Mesendoderm (in vitro differentiated cells): Measurements from ENCODE around the gene C15orf62.
A peak's percentile ranks its signal among the peaks of the same experiment; 100 is the strongest.

ENCODE experiments used
- DNase-seq: peaks from one replicate; pipeline ENCODE4 v3.0.0; 2013
- H2AK5ac ChIP-seq: 2 replicates; pipeline ENCODE4 v1.6.1; 2013; ENCODE audit warnings: low read length, inconsistent platforms
- H2BK120ac ChIP-seq: 2 replicates; pipeline ENCODE4 v1.6.1; 2013; ENCODE audit warnings: low read depth, mild to moderate bottlenecking, low read length, moderate library complexity, mixed read lengths
- H2BK15ac ChIP-seq: replicated peaks from 2 replicates; pipeline ENCODE4 v1.6.1; 2013; ENCODE audit warnings: low read depth, mild to moderate bottlenecking, moderate library complexity
- H2BK5ac ChIP-seq: 2 replicates; pipeline ENCODE4 v1.6.1; 2013; ENCODE audit warnings: low read length, inconsistent platforms
- H3K18ac ChIP-seq: 2 replicates; pipeline ENCODE4 v1.6.1; 2013; ENCODE audit warnings: mild to moderate bottlenecking, low read length, mixed read lengths
- H3K23ac ChIP-seq: one replicate; pipeline ENCODE4 v1.6.1; 2013; ENCODE audit warnings: low read length
- H3K27ac ChIP-seq: 2 replicates; pipeline ENCODE4 v1.5.1; 2013; ENCODE audit warnings: low read depth, mild to moderate bottlenecking, inconsistent platforms, low read length, moderate library complexity
- H3K27me3 ChIP-seq: 2 replicates; pipeline ENCODE4 v1.6.1; 2013; ENCODE audit warnings: low read length, control low read depth, mild to moderate bottlenecking, inconsistent platforms; ENCODE audit not compliant: insufficient read depth, poor library complexity
- H3K36me3 ChIP-seq: 2 replicates; pipeline ENCODE4 v1.6.1; 2013; ENCODE audit warnings: low read length, inconsistent platforms; ENCODE audit not compliant: control insufficient read depth, insufficient read depth
- H3K4ac ChIP-seq: one replicate; pipeline ENCODE4 v1.6.1; 2013; ENCODE audit warnings: low read depth, mild to moderate bottlenecking, low read length, moderate library complexity
- H3K4me1 ChIP-seq: 2 replicates; pipeline ENCODE4 v1.6.1; 2013; ENCODE audit warnings: low read depth, low read length, inconsistent platforms; ENCODE audit not compliant: control insufficient read depth
- H3K4me2 ChIP-seq: 2 replicates; pipeline ENCODE4 v1.6.1; 2013; ENCODE audit warnings: low read length
- H3K4me3 ChIP-seq: 2 replicates; pipeline ENCODE4 v1.5.1; 2013; ENCODE audit warnings: mild to moderate bottlenecking, low read length
- H3K56ac ChIP-seq: one replicate; pipeline ENCODE4 v1.6.1; 2013; ENCODE audit warnings: low read length
- H3K79me1 ChIP-seq: 2 replicates; pipeline ENCODE4 v1.6.1; 2013; ENCODE audit warnings: low read length, inconsistent platforms
- H3K79me2 ChIP-seq: 2 replicates; pipeline ENCODE4 v1.6.1; 2013; ENCODE audit warnings: mild to moderate bottlenecking, low read length; ENCODE audit not compliant: control insufficient read depth, insufficient read depth
- H3K9ac ChIP-seq: 2 replicates; pipeline ENCODE4 v1.6.1; 2013; ENCODE audit warnings: low read length, inconsistent platforms
- H4K5ac ChIP-seq: one replicate; pipeline ENCODE4 v1.6.1; 2013; ENCODE audit warnings: low read length
- H4K8ac ChIP-seq: one replicate; pipeline ENCODE4 v1.6.1; 2013; ENCODE audit warnings: low read depth, mild to moderate bottlenecking, control low read depth, low read length, moderate library complexity
- WGBS: extraction: QIAGEN DNeasy Blood & Tissue Kit; methylation state at CpG from one replicate; pipeline ENCODE4 v1.1.7; 2013; ENCODE audit warnings: low lambda C conversion rate, missing lambda C conversion rate; ENCODE audit not compliant: insufficient coverage; ENCODE audit errors: extremely low coverage; 5-methylcytosine and 5-hydroxymethylcytosine counted together

C15orf62 gene

DNA sequence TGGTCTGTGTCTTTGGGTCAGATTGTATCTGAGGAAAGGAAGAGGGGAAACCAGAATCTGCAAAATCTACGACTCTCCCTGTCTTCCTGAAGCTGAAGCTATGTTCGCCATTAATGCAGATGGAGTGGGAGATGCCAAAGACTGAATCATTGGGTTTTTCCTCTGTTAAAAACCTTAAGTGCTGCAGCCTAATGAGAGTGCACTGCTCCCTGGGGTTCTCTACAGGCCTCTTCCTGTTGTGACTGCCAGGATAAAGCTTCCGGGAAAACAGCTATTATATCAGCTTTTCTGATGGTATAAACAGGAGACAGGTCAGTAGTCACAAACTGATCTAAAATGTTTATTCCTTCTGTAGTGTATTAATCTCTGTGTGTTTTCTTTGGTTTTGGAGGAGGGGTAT lies 38.7 kb upstream of the C15orf62 start:
- Histone ChIP-seq H2BK15ac (no peak overlapping the region), H3K4me3 (no peak overlapping the region), H3K27me3 (no peaks in the 10 kb centered on the region), H3K4ac (no peak overlapping the region), H3K27ac (no peak overlapping the region), H2BK5ac (no peak overlapping the region), H3K18ac (no peak overlapping the region), H2AK5ac (no peak overlapping the region), H3K4me2 (no peak overlapping the region), H3K56ac (no peak overlapping the region), H3K23ac (no peak overlapping the region), H3K79me1 (no peaks in the 10 kb centered on the region), H3K36me3 (peaks cover 3% of the 10 kb centered on the region), H4K5ac (no peak overlapping the region), H3K79me2 (no peaks in the 10 kb centered on the region), H4K8ac (no peak overlapping the region), H3K4me1 (no peaks in the 10 kb centered on the region), H3K9ac (no peak overlapping the region), H2BK120ac (no peak overlapping the region)
- DNase-seq = peak; percentile 55
- WGBS = no CpG with 5 or more reads among the region's 3 CpGs

GRCh38 chr15:40736575-40736974 lies 33.2 kb upstream of the C15orf62 start:
- peaks cover 1% of the 10 kb centered on the region for H3K36me3 ChIP-seq
- no peak overlapping the region for H3K27ac ChIP-seq
- no peak overlapping the region for H2BK15ac ChIP-seq
- no peak overlapping the region for H4K8ac ChIP-seq
- H3K56ac ChIP-seq = no peak overlapping the region
- no peaks in the 10 kb centered on the region for H3K27me3 ChIP-seq
- no peak overlapping the region for H3K4ac ChIP-seq
- no CpG with 5 or more reads among the region's 4 CpGs for WGBS
- H2BK5ac ChIP-seq = no peak overlapping the region
- no peak overlapping the region for H3K4me2 ChIP-seq
- H3K79me1 ChIP-seq = no peaks in the 10 kb centered on the region
- H3K18ac ChIP-seq = no peak overlapping the region
- no peak overlapping the region for H2AK5ac ChIP-seq
- H4K5ac ChIP-seq = no peak overlapping the region
- no peaks in the 10 kb centered on the region for H3K79me2 ChIP-seq
- no peak overlapping the region for H3K23ac ChIP-seq
- H3K4me3 ChIP-seq = no peak overlapping the region
- DNase-seq = no peak
- no peaks in the 10 kb centered on the region for H3K4me1 ChIP-seq
- no peak overlapping the region for H2BK120ac ChIP-seq
- no peak overlapping the region for H3K9ac ChIP-seq

DNA sequence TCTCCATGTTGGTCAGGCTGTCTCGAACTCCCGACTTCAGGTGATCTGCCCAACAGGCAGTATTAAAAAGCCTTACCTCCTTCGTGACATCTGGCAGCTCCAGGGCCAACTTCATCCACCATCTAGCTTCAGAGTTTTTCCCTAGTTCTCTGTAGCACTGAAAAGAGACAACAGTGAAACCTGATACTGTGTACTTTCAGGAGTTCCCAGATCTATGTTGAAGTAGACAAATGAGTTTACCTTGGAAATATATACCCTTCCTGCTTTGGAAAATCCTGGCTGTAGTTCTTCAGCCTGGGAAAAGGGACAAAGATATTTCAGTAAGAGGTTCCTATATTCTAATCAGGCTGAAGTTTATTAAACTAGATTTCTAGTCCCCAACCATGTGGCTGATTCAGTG lies 32.7 kb upstream of the C15orf62 start:
- Histone ChIP-seq H2BK120ac (no peak overlapping the region), H2BK5ac (no peak overlapping the region), H3K9ac (no peak overlapping the region), H3K23ac (no peak overlapping the region), H2AK5ac (no peak overlapping the region), H3K27ac (no peak overlapping the region), H2BK15ac (no peak overlapping the region), H3K18ac (no peak overlapping the region), H3K27me3 (no peaks in the 10 kb centered on the region), H4K8ac (no peak overlapping the region), H3K4me2 (no peak overlapping the region), H4K5ac (no peak overlapping the region), H3K4me1 (no peaks in the 10 kb centered on the region), H3K4ac (no peak overlapping the region), H3K36me3 (peaks cover 1% of the 10 kb centered on the region), H3K4me3 (no peak overlapping the region), H3K56ac (no peak overlapping the region), H3K79me1 (no peaks in the 10 kb centered on the region), H3K79me2 (no peaks in the 10 kb centered on the region)
- no peak for DNase-seq
- no CpG with 5 or more reads among the region's 3 CpGs for WGBS

DNA sequence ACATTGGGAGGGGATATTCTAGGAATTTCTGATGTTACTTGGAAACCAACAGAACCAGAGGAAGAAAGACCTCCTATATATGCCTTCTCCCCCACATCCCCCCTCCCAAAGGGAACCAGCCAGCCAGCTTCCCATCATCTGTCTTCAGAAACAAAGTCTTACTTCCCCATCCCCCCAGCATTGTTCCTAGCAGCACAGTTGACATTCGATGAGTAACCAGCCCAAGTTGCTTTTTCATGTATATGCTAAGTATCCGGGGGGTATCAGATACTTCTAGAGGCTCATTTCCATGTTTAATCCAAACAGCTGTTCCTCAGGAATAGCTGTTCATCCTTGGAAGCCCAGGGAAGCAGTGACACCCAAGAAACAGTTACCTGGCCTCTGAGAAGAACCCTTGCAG lies 30.7 kb upstream of the C15orf62 start:
- no peak overlapping the region for H3K4me2 ChIP-seq
- H3K27ac ChIP-seq = no peak overlapping the region
- no peak overlapping the region for H4K8ac ChIP-seq
- H3K27me3 ChIP-seq = no peaks in the 10 kb centered on the region
- H3K36me3 ChIP-seq = peaks cover 3% of the 10 kb centered on the region
- no peaks in the 10 kb centered on the region for H3K79me2 ChIP-seq
- H3K4me3 ChIP-seq = no peak overlapping the region
- no peak overlapping the region for H3K18ac ChIP-seq
- H3K23ac ChIP-seq = no peak overlapping the region
- no peak overlapping the region for H3K56ac ChIP-seq
- no peak overlapping the region for H2BK15ac ChIP-seq
- WGBS = no CpG with 5 or more reads among the region's 2 CpGs
- no peak overlapping the region for H4K5ac ChIP-seq
- H2BK5ac ChIP-seq = no peak overlapping the region
- no peaks in the 10 kb centered on the region for H3K4me1 ChIP-seq
- DNase-seq = peak; percentile 32
- H2BK120ac ChIP-seq = no peak overlapping the region
- H2AK5ac ChIP-seq = no peak overlapping the region
- H3K79me1 ChIP-seq = no peaks in the 10 kb centered on the region
- no peak overlapping the region for H3K9ac ChIP-seq
- no peak overlapping the region for H3K4ac ChIP-seq

DNA sequence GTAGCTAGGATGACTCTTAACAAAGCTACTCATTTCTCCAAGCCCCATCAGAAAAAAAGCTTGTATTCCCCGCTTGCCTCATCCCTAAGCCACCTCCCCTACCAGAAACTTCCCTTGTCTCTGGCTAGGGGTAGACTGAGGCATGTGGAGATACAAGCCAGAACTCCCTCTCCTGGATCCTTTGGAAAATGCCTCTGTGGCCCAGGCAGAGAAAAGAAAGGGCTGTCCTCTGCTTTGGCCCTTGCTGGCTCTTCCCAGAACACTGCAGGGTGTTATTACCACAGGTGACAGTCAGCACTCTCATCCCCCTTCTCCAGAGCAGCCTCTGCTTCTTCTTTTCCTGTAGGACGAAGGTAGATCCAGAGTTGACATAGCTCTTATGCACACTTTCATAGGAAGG lies 29.9 kb upstream of the C15orf62 start:
- H2BK15ac ChIP-seq = no peak overlapping the region
- peaks cover 3% of the 10 kb centered on the region for H3K36me3 ChIP-seq
- no peak overlapping the region for H2BK120ac ChIP-seq
- no peak overlapping the region for H3K23ac ChIP-seq
- no peak overlapping the region for H2AK5ac ChIP-seq
- H3K4ac ChIP-seq = no peak overlapping the region
- WGBS = no CpG with 5 or more reads among the region's 2 CpGs
- H4K5ac ChIP-seq = no peak overlapping the region
- no peak overlapping the region for H3K18ac ChIP-seq
- H3K27me3 ChIP-seq = no peaks in the 10 kb centered on the region
- H3K79me1 ChIP-seq = peaks cover under 1% of the 10 kb centered on the region
- no peak overlapping the region for H3K4me3 ChIP-seq
- no peak overlapping the region for H3K27ac ChIP-seq
- no peaks in the 10 kb centered on the region for H3K4me1 ChIP-seq
- peak; percentile 20 for DNase-seq
- H3K56ac ChIP-seq = no peak overlapping the region
- no peak overlapping the region for H4K8ac ChIP-seq
- no peak overlapping the region for H3K9ac ChIP-seq
- no peak overlapping the region for H2BK5ac ChIP-seq
- no peaks in the 10 kb centered on the region for H3K79me2 ChIP-seq
- H3K4me2 ChIP-seq = no peak overlapping the region

DNA sequence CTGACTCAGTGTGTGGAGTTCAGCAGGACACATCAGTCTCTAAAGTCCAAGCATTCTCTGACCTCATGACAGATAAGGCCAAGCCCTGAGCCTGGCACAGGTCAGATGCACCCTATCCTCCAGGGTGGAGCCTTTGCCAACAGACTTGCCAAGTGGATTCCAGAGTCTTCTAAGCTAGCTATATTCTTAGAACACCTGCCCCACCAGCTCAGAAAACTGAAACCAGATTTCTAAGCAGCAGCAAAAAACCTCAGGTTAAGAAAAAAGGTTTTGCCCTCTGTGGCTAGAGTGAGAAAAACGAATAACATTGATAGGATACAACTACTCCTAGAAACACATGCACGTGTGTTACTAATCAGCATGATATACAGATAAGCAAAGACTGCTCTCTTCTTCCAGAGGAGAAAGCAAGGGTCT lies 26.3 kb upstream of the C15orf62 start:
- H3K4me1 ChIP-seq = no peaks in the 10 kb centered on the region
- H3K9ac ChIP-seq = no peak overlapping the region
- WGBS = no CpG with 5 or more reads among the region's 2 CpGs
- no peak overlapping the region for H2BK15ac ChIP-seq
- H3K27me3 ChIP-seq = no peaks in the 10 kb centered on the region
- no peak for DNase-seq
- H2BK5ac ChIP-seq = no peak overlapping the region
- no peak overlapping the region for H3K18ac ChIP-seq
- peaks cover 2% of the 10 kb centered on the region for H3K36me3 ChIP-seq
- H2BK120ac ChIP-seq = no peak overlapping the region
- H4K8ac ChIP-seq = no peak overlapping the region
- no peak overlapping the region for H4K5ac ChIP-seq
- no peaks in the 10 kb centered on the region for H3K79me2 ChIP-seq
- no peak overlapping the region for H3K27ac ChIP-seq
- no peak overlapping the region for H3K23ac ChIP-seq
- H3K4me2 ChIP-seq = no peak overlapping the region
- peaks cover 2% of the 10 kb centered on the region for H3K79me1 ChIP-seq
- no peak overlapping the region for H3K56ac ChIP-seq
- H3K4ac ChIP-seq = no peak overlapping the region
- H2AK5ac ChIP-seq = no peak overlapping the region
- no peak overlapping the region for H3K4me3 ChIP-seq
